K562 (cell line): ENCODE measurements around the gene EDDM13. TPM values are rescaled to one million over a fixed set of nuclear protein-coding genes. Genes with fewer than 3 reads are reported as not detected.

Experiments used
- CAMTA2 ChIP-seq: fragments of 250-450 bp; sonication (Bioruptor Pico); conservative IDR thresholded peaks from 2 replicates; pipeline ENCODE4 v1.5.1; 2022
- CXXC5 ChIP-seq: fragments of 250-450 bp; sonication (Bioruptor Pico); IDR thresholded peaks from 2 replicates; pipeline ENCODE4 v1.8.0; 2022; ENCODE audit warnings: inconsistent platforms, mild to moderate bottlenecking, moderate library complexity
- KAT8 ChIP-seq: fragments of 450-650 bp; IDR thresholded peaks from 2 replicates; pipeline ENCODE4 v1.6.1; 2016; ENCODE audit warnings: low read depth, mild to moderate bottlenecking
- KLF10 ChIP-seq: fragments of 250-450 bp; sonication (Bioruptor Pico); IDR thresholded peaks from 2 replicates; pipeline ENCODE4 v1.6.1; 2021; ENCODE audit warnings: matching md5 sums
- MTF1 ChIP-seq: fragments of 250-450 bp; sonication (Bioruptor Pico); IDR thresholded peaks from 2 replicates; pipeline ENCODE4 v1.9.0; 2021; ENCODE audit warnings: moderate library complexity, mild to moderate bottlenecking, inconsistent platforms, borderline replicate concordance
- RCOR1 ChIP-seq, 2 experiments: IDR thresholded peaks; 2 replicates each; pipeline ENCODE4 v1.6.1; 2012; ENCODE audit warnings: low read depth in 2 of 2, low read length in 2 of 2, borderline replicate concordance in 1 of 2, improper control_type of control experiment in 1 of 2
- SRF ChIP-seq, 2 experiments: fragments of 250-450, 450-650 bp in 1 of 2; sonication (Bioruptor Pico) in 1 of 2; sonication (generic) in 1 of 2; formaldehyde crosslinking; IDR thresholded peaks; 2 replicates each; pipeline versions ENCODE4 v1.5.0 to v1.5.1; 2020 to 2022; ENCODE audit warnings: mild to moderate bottlenecking in 1 of 2, missing genetic modification reagents in 1 of 2
- ZNF12 ChIP-seq: sonication (generic); formaldehyde crosslinking; IDR thresholded peaks from 2 replicates; pipeline ENCODE4 v1.4.0; 2020; ENCODE audit warnings: mild to moderate bottlenecking, missing genetic modification reagents
- ZNF133 ChIP-seq: fragments of 250-450 bp; sonication (Bioruptor Pico); IDR thresholded peaks from 2 replicates; pipeline ENCODE4 v1.4.0; 2020; ENCODE audit warnings: mild to moderate bottlenecking
- ZNF232 ChIP-seq: sonication (generic); formaldehyde crosslinking; IDR thresholded peaks from 2 replicates; pipeline ENCODE4 v1.8.0; 2022; ENCODE audit warnings: mild to moderate bottlenecking, missing genetic modification reagents
- ZNF668 ChIP-seq: fragments of 250-450 bp; sonication (Bioruptor Pico); IDR thresholded peaks from 2 replicates; pipeline ENCODE4 v1.8.0; 2022; ENCODE audit warnings: mild to moderate bottlenecking, inconsistent platforms
- polyA plus RNA-seq, 8 experiments: library from polyadenylated mRNA; depleted of rRNA in 4 of 8; stranded (reverse) in 5 of 8; unstranded in 3 of 8; fragments of >200 nt; fragmentation: Nextera tagmentation in 2 of 8; fragmentation: Illumina TruSeq in 1 of 8; extraction: Ambion mirVana in 2 of 8; extraction: Trizol in 1 of 8; gene quantifications; 2 replicates each; pipeline versions ENCODE4 v1.2.1 to v1.2.3, GENCODE V29; 2011 to 2014; ENCODE audit warnings: inconsistent platforms in 1 of 8, missing spikeins in 1 of 8
- total RNA-seq, 7 experiments: library from RNA; depleted of rRNA in 6 of 7; stranded (reverse); fragments of >200 nt in 6 of 7; fragmentation: Illumina TruSeq in 2 of 7; extraction: Trizol in 2 of 7; gene quantifications; 2 replicates each; pipeline versions ENCODE4 v1.2.1 to v1.2.3, GENCODE V29; 2011 to 2021; ENCODE audit warnings: low replicate concordance in 1 of 7
- TF ChIP-seq, protein P1 (sequence below): fragments of 250-450 bp; sonication (Bioruptor Pico); IDR thresholded peaks from 2 replicates; pipeline ENCODE4 v1.8.0; 2021; ENCODE audit warnings: mild to moderate bottlenecking, moderate library complexity
- TF ChIP-seq, protein P2 (sequence below): sonication (generic); formaldehyde crosslinking; IDR thresholded peaks from 2 replicates; pipeline ENCODE4 v1.5.0; 2020; ENCODE audit warnings: missing genetic modification reagents
- TF ChIP-seq, protein P3 (sequence below): fragments of 200-600 bp; sonication (generic); IDR thresholded peaks from one replicate; pipeline ENCODE4 v1.6.1; 2012; ENCODE audit warnings: mild to moderate bottlenecking, low read depth, low read length, inconsistent platforms

Gene EDDM13
- total and polyA plus RNA-seq, 9 of the 15 experiments (the other 6 are each of a cell fraction or from before 2014, with no cell fraction given): 2.0 to 7.7 (median 4.1) TPM

DNA sequence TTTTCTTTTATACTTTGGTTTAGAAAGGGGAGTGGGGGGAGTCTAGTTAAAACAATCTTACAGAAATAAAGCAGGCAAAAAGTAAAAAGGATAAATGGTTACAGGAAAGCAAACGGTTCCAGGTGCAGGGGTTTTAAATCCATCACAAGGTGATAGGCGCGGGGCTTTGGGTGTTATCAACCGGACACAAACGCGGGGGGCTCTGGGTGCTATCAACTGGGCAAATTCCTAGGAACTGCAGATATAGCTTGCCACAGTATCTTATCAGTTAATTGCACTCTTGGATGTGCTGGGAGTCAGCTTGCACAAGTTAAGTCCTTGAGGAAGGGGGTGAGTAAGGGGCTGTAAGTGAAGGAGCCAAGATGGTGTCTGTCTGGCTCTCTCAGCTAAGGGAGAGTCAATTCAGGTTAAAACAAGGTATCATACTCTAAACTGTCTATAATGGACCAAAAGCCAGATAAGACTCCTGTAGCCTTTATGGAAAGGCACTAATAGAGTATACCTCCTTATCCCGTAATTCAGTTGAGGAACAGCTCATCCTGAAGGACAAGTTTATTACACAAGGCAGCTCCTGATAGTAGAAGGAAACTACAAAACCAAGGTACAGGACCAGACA lies 74.7 kb downstream of the EDDM13 start (continued):
- TF ChIP-seq CXXC5 (CRISPR knock-in tag) (peak; percentile 77), SRF (CRISPR knock-in tag; IDR thresholded peaks at IDR 0.05) (no peak), MTF1 (CRISPR knock-in tag) (peak; percentile 64; the same call in 1 of the 2 replicates), CAMTA2 (CRISPR knock-in tag) (no peak), ZNF668 (peak; percentile 90; the same call in 1 of the 2 replicates), KAT8 (no peak), KLF10 (CRISPR knock-in tag) (no peak; the same call in 1 of the 2 replicates), RCOR1 (IDR thresholded peaks at IDR 0.05; ENCODE audit: borderline replicate concordance in 1 of 2, low read depth in 2 of 2, low read length in 2 of 2) (peak in 1 of 2 experiments; percentile 65; a peak in 2 of 4 replicates), ZNF232 (CRISPR knock-in tag) (no peak), ZNF12 (no peak), ZNF133 (CRISPR knock-in tag) (no peak)
- TF ChIP-seq, protein P1, sequence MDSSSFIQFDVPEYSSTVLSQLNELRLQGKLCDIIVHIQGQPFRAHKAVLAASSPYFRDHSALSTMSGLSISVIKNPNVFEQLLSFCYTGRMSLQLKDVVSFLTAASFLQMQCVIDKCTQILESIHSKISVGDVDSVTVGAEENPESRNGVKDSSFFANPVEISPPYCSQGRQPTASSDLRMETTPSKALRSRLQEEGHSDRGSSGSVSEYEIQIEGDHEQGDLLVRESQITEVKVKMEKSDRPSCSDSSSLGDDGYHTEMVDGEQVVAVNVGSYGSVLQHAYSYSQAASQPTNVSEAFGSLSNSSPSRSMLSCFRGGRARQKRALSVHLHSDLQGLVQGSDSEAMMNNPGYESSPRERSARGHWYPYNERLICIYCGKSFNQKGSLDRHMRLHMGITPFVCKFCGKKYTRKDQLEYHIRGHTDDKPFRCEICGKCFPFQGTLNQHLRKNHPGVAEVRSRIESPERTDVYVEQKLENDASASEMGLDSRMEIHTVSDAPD: no peak
- TF ChIP-seq, protein P2, sequence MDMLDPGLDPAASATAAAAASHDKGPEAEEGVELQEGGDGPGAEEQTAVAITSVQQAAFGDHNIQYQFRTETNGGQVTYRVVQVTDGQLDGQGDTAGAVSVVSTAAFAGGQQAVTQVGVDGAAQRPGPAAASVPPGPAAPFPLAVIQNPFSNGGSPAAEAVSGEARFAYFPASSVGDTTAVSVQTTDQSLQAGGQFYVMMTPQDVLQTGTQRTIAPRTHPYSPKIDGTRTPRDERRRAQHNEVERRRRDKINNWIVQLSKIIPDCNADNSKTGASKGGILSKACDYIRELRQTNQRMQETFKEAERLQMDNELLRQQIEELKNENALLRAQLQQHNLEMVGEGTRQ (CRISPR knock-in tag): no peak
- TF ChIP-seq, protein P3, sequence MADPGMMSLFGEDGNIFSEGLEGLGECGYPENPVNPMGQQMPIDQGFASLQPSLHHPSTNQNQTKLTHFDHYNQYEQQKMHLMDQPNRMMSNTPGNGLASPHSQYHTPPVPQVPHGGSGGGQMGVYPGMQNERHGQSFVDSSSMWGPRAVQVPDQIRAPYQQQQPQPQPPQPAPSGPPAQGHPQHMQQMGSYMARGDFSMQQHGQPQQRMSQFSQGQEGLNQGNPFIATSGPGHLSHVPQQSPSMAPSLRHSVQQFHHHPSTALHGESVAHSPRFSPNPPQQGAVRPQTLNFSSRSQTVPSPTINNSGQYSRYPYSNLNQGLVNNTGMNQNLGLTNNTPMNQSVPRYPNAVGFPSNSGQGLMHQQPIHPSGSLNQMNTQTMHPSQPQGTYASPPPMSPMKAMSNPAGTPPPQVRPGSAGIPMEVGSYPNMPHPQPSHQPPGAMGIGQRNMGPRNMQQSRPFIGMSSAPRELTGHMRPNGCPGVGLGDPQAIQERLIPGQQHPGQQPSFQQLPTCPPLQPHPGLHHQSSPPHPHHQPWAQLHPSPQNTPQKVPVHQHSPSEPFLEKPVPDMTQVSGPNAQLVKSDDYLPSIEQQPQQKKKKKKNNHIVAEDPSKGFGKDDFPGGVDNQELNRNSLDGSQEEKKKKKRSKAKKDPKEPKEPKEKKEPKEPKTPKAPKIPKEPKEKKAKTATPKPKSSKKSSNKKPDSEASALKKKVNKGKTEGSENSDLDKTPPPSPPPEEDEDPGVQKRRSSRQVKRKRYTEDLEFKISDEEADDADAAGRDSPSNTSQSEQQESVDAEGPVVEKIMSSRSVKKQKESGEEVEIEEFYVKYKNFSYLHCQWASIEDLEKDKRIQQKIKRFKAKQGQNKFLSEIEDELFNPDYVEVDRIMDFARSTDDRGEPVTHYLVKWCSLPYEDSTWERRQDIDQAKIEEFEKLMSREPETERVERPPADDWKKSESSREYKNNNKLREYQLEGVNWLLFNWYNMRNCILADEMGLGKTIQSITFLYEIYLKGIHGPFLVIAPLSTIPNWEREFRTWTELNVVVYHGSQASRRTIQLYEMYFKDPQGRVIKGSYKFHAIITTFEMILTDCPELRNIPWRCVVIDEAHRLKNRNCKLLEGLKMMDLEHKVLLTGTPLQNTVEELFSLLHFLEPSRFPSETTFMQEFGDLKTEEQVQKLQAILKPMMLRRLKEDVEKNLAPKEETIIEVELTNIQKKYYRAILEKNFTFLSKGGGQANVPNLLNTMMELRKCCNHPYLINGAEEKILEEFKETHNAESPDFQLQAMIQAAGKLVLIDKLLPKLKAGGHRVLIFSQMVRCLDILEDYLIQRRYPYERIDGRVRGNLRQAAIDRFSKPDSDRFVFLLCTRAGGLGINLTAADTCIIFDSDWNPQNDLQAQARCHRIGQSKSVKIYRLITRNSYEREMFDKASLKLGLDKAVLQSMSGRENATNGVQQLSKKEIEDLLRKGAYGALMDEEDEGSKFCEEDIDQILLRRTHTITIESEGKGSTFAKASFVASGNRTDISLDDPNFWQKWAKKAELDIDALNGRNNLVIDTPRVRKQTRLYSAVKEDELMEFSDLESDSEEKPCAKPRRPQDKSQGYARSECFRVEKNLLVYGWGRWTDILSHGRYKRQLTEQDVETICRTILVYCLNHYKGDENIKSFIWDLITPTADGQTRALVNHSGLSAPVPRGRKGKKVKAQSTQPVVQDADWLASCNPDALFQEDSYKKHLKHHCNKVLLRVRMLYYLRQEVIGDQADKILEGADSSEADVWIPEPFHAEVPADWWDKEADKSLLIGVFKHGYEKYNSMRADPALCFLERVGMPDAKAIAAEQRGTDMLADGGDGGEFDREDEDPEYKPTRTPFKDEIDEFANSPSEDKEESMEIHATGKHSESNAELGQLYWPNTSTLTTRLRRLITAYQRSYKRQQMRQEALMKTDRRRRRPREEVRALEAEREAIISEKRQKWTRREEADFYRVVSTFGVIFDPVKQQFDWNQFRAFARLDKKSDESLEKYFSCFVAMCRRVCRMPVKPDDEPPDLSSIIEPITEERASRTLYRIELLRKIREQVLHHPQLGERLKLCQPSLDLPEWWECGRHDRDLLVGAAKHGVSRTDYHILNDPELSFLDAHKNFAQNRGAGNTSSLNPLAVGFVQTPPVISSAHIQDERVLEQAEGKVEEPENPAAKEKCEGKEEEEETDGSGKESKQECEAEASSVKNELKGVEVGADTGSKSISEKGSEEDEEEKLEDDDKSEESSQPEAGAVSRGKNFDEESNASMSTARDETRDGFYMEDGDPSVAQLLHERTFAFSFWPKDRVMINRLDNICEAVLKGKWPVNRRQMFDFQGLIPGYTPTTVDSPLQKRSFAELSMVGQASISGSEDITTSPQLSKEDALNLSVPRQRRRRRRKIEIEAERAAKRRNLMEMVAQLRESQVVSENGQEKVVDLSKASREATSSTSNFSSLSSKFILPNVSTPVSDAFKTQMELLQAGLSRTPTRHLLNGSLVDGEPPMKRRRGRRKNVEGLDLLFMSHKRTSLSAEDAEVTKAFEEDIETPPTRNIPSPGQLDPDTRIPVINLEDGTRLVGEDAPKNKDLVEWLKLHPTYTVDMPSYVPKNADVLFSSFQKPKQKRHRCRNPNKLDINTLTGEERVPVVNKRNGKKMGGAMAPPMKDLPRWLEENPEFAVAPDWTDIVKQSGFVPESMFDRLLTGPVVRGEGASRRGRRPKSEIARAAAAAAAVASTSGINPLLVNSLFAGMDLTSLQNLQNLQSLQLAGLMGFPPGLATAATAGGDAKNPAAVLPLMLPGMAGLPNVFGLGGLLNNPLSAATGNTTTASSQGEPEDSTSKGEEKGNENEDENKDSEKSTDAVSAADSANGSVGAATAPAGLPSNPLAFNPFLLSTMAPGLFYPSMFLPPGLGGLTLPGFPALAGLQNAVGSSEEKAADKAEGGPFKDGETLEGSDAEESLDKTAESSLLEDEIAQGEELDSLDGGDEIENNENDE: no peak
